Endothelial cell of umbilical vein (primary cell): ENCODE results near the gene TFPI2.
"Not testable (repeated sequence)": the region's sequence is repeated elsewhere in the genome, so short reads cannot be mapped to it uniquely, and the experiment has no call there.

Experiments used
- CTCF ChIP-seq, 2 donors: IDR thresholded peaks; 1 replicate in 1 of 2; 2 replicates in 1 of 2; pipeline ENCODE4 v1.5.1; 2011; ENCODE audit warnings: low read length in 2 of 2, mild to moderate bottlenecking in 2 of 2, moderate library complexity in 2 of 2, control low read depth in 1 of 2, inconsistent platforms in 1 of 2, low read depth in 1 of 2; ENCODE audit not compliant: insufficient read depth in 1 of 2; ENCODE audit errors: extremely low read depth in 1 of 2
- JUN ChIP-seq: IDR thresholded peaks from 2 replicates; pipeline ENCODE4 v1.6.1; 2011; ENCODE audit warnings: borderline replicate concordance, low read depth; ENCODE audit not compliant: insufficient read length, insufficient read depth
- POLR2A ChIP-seq: IDR thresholded peaks from 2 replicates; pipeline ENCODE4 v1.6.1; 2012; ENCODE audit warnings: low read depth, mild to moderate bottlenecking, control low read depth, low read length
- POLR2AphosphoS5 ChIP-seq: IDR thresholded peaks from 2 replicates; pipeline ENCODE4 v1.6.1; 2012; ENCODE audit warnings: low read depth, mild to moderate bottlenecking, control low read depth, low read length, moderate library complexity; ENCODE audit not compliant: insufficient read depth

- peak; percentile 55 for TF ChIP-seq JUN
- not testable (repeated sequence) for TF ChIP-seq POLR2AphosphoS5; CTCF (IDR thresholded peaks at IDR 0.05; ENCODE audit: extremely low read depth in 1 of 2, insufficient read depth in 1 of 2, low read depth in 1 of 2, low read length in 2 of 2); POLR2A
These were observed 25.3 kb upstream of the TFPI2 start for GRCh38 chr7:93915888-93916287.
